ENCODE data around the gene XRCC6. TPM values are rescaled to one million over a fixed set of nuclear protein-coding genes. Genes with fewer than 3 reads are reported as not detected.

XRCC6 gene
- total and polyA plus RNA-seq, 2 of the 13 experiments (the other 11 are each of a cell fraction or from before 2014, with no cell fraction given) = 124 to 625 TPM

- peak; percentile 33 for TF ChIP-seq TEAD3 (CRISPR knock-in tag; optimal IDR thresholded peaks at IDR 0.05; ENCODE audit: borderline replicate concordance)
- no peak for TF ChIP-seq ZNF720 (CRISPR knock-in tag; IDR thresholded peaks at IDR 0.05)
- no peak for TF ChIP-seq JUN (CRISPR knock-in tag; IDR thresholded peaks at IDR 0.05)
- TF ChIP-seq ZMAT5 (CRISPR knock-in tag; IDR thresholded peaks at IDR 0.05; ENCODE audit: borderline replicate concordance, low read depth) = no peak
- peak; percentile 63; the same call in 1 of the 2 replicates for TF ChIP-seq KDM5B (CRISPR knock-in tag; IDR thresholded peaks at IDR 0.05; ENCODE audit: borderline replicate concordance)
- peak; percentile 69; the same call in 1 of the 2 replicates for TF ChIP-seq MXD3 (CRISPR knock-in tag; IDR thresholded peaks at IDR 0.05)
- TF ChIP-seq MYC (CRISPR knock-in tag; IDR thresholded peaks at IDR 0.05; ENCODE audit: borderline replicate concordance) = peak; percentile 92
- peak; percentile 88 for TF ChIP-seq ZNF580 (CRISPR knock-in tag; IDR thresholded peaks at IDR 0.05; ENCODE audit: borderline replicate concordance, low read depth)
- TF ChIP-seq SRF (IDR thresholded peaks at IDR 0.05; ENCODE audit: low read depth, low read length) = no peak
- TF ChIP-seq KLF11 (CRISPR knock-in tag; IDR thresholded peaks at IDR 0.05) = 0 out of 2 replicates have a peak, but pooled peaks have one; percentile 21
- no peak for TF ChIP-seq ZNF761 (CRISPR knock-in tag; conservative IDR thresholded peaks at IDR 0.05)
- TF ChIP-seq SMARCC2 (IDR thresholded peaks at IDR 0.05) = no peak
- TF ChIP-seq, protein P1, sequence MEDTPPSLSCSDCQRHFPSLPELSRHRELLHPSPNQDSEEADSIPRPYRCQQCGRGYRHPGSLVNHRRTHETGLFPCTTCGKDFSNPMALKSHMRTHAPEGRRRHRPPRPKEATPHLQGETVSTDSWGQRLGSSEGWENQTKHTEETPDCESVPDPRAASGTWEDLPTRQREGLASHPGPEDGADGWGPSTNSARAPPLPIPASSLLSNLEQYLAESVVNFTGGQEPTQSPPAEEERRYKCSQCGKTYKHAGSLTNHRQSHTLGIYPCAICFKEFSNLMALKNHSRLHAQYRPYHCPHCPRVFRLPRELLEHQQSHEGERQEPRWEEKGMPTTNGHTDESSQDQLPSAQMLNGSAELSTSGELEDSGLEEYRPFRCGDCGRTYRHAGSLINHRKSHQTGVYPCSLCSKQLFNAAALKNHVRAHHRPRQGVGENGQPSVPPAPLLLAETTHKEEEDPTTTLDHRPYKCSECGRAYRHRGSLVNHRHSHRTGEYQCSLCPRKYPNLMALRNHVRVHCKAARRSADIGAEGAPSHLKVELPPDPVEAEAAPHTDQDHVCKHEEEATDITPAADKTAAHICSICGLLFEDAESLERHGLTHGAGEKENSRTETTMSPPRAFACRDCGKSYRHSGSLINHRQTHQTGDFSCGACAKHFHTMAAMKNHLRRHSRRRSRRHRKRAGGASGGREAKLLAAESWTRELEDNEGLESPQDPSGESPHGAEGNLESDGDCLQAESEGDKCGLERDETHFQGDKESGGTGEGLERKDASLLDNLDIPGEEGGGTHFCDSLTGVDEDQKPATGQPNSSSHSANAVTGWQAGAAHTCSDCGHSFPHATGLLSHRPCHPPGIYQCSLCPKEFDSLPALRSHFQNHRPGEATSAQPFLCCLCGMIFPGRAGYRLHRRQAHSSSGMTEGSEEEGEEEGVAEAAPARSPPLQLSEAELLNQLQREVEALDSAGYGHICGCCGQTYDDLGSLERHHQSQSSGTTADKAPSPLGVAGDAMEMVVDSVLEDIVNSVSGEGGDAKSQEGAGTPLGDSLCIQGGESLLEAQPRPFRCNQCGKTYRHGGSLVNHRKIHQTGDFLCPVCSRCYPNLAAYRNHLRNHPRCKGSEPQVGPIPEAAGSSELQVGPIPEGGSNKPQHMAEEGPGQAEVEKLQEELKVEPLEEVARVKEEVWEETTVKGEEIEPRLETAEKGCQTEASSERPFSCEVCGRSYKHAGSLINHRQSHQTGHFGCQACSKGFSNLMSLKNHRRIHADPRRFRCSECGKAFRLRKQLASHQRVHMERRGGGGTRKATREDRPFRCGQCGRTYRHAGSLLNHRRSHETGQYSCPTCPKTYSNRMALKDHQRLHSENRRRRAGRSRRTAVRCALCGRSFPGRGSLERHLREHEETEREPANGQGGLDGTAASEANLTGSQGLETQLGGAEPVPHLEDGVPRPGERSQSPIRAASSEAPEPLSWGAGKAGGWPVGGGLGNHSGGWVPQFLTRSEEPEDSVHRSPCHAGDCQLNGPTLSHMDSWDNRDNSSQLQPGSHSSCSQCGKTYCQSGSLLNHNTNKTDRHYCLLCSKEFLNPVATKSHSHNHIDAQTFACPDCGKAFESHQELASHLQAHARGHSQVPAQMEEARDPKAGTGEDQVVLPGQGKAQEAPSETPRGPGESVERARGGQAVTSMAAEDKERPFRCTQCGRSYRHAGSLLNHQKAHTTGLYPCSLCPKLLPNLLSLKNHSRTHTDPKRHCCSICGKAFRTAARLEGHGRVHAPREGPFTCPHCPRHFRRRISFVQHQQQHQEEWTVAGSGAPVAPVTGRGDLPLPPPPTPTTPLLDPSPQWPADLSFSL (CRISPR knock-in tag; IDR thresholded peaks at IDR 0.05) = no peak
- peak; percentile 63 for TF ChIP-seq KAT7 (CRISPR knock-in tag; IDR thresholded peaks at IDR 0.05; ENCODE audit: borderline replicate concordance)
- no peak for TF ChIP-seq PTBP1 (IDR thresholded peaks at IDR 0.05; ENCODE audit: low read depth, low read length, poor library complexity, severe bottlenecking)
- TF ChIP-seq PITX1 (CRISPR knock-in tag; IDR thresholded peaks at IDR 0.05) = no peak; the same call in 1 of the 2 replicates
- peak; percentile 95 for TF ChIP-seq KAT8 (CRISPR knock-in tag; IDR thresholded peaks at IDR 0.05)
- TF ChIP-seq ZIK1 (CRISPR knock-in tag; IDR thresholded peaks at IDR 0.05; ENCODE audit: borderline replicate concordance, low read depth) = no peak
- no peak for TF ChIP-seq ZNF564 (CRISPR knock-in tag; IDR thresholded peaks at IDR 0.05)
- TF ChIP-seq, protein P2, sequence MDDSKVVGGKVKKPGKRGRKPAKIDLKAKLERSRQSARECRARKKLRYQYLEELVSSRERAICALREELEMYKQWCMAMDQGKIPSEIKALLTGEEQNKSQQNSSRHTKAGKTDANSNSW (CRISPR knock-in tag; IDR thresholded peaks at IDR 0.05; ENCODE audit: borderline replicate concordance) = no peak
- peak; percentile 76; the same call in 1 of the 2 replicates for TF ChIP-seq ZFP41 (CRISPR knock-in tag; IDR thresholded peaks at IDR 0.05; ENCODE audit: borderline replicate concordance)
- TF ChIP-seq ZBTB3 (CRISPR knock-in tag; IDR thresholded peaks at IDR 0.05; ENCODE audit: borderline replicate concordance, low read depth) = no peak
Observed at GRCh38 chr22:41688365-41689211, 67.5 kb downstream of the XRCC6 start, which contains the start of gene SNU13 (continued).
